Middle frontal gyrus (tissue), 1 donor: Measurements from ENCODE around the gene TAB2.
"Not testable (repeated sequence)": the region's sequence is repeated elsewhere in the genome, so short reads cannot be mapped to it uniquely, and the experiment has no call there.

Source experiments
- DNase-seq: peaks from one replicate; pipeline ENCODE4 v3.0.0-alpha.2; 2015; ENCODE audit warnings: low spot score; ENCODE audit errors: extremely low spot score

TAB2 gene

DNA sequence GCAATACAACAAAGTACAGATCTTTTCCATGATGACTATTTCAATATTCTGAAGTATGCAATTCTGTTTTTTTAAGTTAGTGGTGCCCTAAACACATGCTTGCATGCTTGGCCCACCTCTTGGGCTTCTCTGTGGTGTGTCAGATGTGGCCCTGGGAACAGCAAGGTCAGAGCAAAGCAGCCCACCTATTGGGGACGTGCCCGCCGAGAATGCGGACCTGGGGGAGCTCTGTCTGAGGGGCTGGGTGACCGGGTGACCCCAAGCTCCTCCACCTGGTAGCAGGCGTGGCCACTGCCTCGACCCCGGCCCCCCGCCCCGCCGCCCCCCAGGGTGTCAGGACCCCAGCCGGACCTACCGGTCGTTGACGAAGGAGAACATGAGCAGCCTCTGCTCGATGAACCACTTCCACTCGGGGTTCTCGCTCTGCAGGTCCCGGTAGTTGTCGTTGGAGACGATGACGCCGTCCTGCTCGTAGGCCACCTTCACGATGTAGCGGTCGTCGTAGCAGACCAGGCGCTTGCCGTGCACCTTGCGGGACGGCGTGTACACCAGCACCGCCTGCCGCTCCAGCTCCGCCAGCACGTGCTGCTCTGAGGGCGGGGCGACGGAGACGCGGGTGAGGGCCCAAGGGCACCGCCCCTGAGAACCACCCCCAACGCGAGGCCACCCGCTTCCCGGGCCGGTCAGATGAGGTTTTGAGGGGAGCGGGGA lies 139.0 kb downstream of the TAB2 start:
- DNase-seq, result no peak

DNA sequence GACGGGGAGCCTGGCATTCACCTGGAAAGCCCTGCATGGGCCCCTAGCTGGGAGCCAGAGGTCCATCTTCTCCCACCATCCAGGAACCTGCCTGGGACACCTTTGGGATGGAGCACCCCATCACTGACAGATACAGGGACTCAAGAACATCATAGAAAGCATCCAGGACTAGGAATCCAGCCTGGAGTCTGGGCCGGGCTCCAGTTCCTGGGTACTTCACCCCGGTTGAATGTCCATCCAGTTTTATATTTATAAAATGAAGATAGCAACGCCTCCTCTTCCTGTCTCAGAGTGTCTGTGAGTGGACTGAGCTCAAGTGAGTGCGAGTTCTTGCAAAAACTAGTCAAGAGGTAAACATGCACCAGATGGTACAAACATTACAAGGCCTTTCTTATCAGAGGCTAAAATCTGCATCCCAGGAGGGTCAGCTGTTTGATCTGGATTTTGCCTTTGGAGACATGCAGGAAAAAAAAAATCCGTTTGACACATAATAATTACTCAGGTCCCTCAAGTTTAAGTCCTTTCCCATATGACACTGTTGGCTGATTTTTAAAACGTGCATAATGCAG lies 139.9 kb downstream of the TAB2 start:
- no peak for DNase-seq

DNA sequence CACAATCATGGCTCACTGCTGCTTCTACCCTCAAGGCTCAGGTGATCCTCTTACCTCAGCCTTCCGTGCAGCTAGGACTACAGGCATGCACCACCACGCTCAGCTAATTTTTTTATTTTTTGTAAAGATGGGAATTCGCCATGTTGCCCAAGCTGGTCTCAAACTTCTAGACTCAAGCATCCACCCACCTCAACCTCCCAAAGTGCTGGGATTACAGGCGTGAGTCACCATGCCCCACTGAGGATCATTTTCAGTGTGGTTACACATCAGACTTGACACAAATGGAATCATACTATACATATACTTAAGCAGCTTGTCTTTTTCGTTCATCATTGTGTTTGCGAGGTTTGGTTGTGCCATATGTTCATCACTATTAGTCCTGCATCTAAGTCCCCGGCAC lies 140.7 kb downstream of the TAB2 start:
- no peak for DNase-seq

DNA sequence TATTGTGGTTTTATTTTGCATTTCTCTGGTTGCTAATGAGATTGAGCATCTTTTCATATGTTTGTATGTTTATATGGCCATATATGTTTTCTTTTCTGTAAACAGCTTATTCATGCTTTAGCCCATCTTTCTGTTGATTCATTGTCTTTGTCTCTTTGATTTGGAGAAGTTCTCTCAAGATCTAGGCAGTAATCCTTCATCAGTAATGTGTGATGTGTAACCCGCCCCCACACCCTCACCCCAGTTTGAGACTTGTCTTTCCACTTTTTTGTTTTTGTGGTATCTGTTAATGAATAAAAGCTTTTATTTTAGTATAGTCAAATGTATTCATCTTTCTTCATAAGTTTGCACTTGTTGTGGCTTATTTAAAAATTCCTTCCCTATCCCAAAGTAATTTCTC lies 141.3 kb downstream of the TAB2 start:
- DNase-seq, result no peak

DNA sequence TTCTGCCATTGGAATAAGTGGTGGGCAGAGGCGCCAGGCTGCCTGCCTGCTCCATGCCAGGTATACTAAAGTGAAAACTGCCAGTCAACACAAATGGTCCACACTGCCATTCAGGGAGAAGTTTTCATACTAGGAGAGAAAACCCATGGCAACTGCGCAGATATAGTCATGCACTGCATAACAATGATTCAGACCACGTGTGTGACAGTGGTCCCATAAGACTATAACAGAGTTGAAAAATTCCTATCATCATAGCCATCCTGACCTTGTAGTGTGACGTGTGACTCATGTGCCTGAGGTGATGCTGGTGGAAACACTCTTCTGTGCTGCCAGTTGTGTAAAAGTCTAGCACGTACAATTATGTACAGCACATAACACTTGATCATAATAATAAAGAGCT lies 142.2 kb downstream of the TAB2 start:
- no peak for DNase-seq

DNA sequence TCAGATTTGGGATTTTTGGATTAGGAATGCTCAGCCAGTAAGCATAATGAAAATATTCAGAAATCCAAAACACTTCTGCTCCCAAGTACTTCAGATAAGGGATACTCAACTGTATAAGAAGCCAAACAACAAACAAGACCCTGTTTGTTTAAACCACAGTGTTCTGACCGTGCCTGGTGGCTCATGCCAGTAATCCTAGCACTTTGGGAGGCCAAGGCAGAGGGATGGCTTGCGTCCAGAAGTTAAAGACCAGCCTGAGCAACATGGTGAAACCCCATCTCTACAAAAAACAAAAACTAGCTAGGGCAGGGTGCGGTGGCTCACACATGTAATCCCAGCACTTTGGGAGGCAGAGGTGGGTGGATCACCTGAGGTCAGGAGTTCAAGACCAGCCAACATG lies 142.7 kb downstream of the TAB2 start:
- DNase-seq, result not testable (repeated sequence)
